GM19099 (cell line): ENCODE data around the gene TRIM61.

Experiments
- POLR2A ChIP-seq: IDR thresholded peaks from 3 replicates; pipeline ENCODE4 v1.6.1; 2011; ENCODE audit warnings: low read depth; ENCODE audit not compliant: insufficient read length; ENCODE audit errors: extremely low read depth

The TRIM61 gene

GRCh38 chr4:164926301-164926700 lies 51.2 kb downstream of the TRIM61 start:
- no peak for TF ChIP-seq POLR2A

- no peak for TF ChIP-seq POLR2A
Observed at GRCh38 chr4:164924670-164925238, 52.7 kb downstream of the TRIM61 start.

GRCh38 chr4:164918956-164919355 lies 58.5 kb downstream of the TRIM61 start:
- TF ChIP-seq POLR2A, result no peak
